IPS-NIHi7 (cell line): ENCODE data around the gene ITGB3.
"Not testable (repeated sequence)": the region's sequence is repeated elsewhere in the genome, so short reads cannot be mapped to it uniquely, and the experiment has no call there.

Source experiments
- DNase-seq: peaks from one replicate; pipeline ENCODE4 v3.0.0; 2012; ENCODE audit warnings: mixed read lengths; ENCODE audit errors: extremely low spot score

ITGB3 gene

GRCh38 chr17:47253541-47254402 is at the start of gene ITGB3:
TSS of gene ITGB3 (plus strand) at chr17:47253827. CDS start at chr17:47253862, 35 bp downstream.
- peak; percentile 80 for DNase-seq

- DNase-seq, result no peak
Observed at GRCh38 chr17:47203984-47204721, 49.5 kb upstream of the ITGB3 start.

DNA sequence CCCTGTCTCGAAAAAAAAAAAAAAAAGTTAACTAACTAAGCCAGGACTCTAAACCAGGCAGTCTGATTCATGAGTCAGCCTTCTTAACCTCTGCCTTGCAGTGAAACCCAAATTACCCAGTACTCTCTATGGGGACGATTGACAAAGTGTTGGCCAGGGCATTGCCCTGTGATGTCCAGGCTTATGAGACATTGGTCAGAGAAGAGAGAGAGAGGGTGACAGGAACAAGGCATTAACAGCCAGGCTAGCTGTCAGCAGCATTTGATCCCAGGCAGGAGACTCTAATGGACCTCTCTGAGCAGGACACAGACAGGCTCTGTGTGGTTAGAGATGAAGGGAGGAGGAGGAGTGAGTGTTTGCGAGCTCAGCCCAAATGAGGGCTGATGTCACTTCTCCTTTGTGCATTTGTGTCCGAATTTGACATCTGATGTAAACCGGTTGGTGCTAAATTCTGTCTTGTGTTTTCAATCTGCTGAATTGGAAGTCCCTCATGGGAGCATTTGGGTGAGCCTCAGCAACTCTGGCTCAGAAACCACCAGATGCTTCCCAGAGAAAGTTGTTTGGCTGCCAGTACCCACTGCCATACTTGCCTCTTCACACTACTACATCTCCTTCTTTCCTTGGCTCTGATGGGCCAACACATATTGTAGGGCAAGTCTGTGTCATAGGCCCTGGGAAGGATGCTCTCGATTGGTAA is 48.8 kb upstream of the ITGB3 start:
- DNase-seq, result no peak

- peak; percentile 38 for DNase-seq
Observed at GRCh38 chr17:47205419-47205963, 48.1 kb upstream of the ITGB3 start.

- DNase-seq, result no peak
Observed at GRCh38 chr17:47207143-47208067, 46.2 kb upstream of the ITGB3 start.

DNA sequence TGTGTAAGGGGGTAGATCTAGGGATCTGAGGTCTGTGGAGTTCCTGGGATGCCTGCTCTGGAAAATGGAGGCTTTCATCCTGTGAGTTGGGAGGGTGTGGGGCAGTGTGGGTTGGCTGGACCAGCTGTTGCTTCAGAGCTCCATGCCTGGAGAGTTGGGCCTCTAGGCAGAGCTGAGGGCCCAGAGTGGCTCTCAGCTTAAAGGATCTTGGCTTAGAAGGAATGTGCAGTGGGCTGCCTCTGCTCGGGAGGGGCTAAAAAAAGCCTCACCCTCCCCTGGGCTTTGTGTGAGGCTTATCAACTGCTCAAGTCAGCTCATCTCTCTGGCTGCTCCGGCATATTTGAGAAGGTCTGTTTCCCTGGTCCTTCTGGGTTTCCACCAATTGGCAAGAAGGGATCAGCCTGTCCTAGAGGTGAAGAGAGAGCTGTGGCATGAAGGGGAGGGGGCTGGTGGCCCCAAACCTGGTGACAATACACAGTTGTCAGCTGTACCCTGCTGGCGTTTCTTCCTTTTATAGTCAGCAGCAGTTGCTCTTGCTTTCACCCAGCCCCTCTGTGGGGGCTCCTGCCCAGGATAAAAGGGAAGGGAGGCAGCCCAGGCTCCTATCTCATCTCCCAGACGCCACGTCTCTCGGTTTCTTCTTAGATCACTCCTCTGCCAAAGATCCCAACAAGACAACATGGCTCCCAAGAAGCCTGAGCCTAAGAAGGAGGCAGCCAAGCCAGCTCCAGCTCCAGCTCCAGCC is 44.7 kb upstream of the ITGB3 start, which contains the start of gene MYL4:
Gene MYL4 (plus strand): TSS at position 605 of the 745 bp plus-strand sequence. CDS start 75 bp downstream, at position 680.
- DNase-seq, result no peak

GRCh38 chr17:47209499-47209898 is 44.1 kb upstream of the ITGB3 start:
- DNase-seq, result no peak

DNA sequence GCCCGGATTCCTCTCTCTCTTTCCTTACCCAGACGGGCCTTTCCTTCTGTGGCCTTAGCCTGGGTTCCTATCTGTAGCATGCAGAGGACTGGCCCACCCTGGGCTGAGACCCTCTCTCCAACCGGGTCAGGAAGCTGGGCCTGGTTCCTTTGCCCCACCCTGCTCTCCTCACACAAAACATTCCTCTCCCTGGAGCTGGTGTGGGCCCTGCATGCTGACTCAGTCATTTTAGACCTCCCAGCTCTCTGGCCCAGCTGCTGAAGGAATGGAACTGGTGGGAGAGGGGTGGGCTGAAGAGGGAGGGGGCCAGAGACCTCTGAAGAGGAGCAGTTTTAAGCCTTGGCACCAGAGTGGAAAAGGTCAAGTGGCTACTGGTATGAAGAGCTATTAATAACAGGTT is 43.5 kb upstream of the ITGB3 start:
- no peak for DNase-seq

- no peak for DNase-seq
Observed at GRCh38 chr17:47210779-47211178, 42.8 kb upstream of the ITGB3 start.

- DNase-seq, result no peak
Observed at GRCh38 chr17:47212458-47212857, 41.2 kb upstream of the ITGB3 start.

DNA sequence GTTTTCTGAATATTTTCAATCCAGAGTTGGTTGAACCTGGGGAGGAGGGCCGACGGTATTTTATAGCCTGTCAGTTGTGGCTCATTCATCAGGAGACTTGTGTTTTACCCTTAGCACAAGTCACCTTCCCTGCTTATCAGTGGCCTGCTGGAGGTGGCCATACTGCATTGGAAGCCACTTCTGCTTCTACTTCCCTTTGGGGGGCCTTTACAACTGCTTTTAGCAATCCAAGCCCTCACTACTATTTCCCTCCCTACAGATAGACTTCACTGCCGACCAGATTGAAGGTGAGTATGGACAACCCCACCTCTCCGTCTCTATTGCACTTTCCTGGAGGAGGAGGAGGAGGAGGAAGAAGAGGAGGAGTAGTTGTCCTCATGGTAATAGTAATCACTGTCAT is 40.1 kb upstream of the ITGB3 start:
- DNase-seq, result no peak

GRCh38 chr17:47214931-47215330 is 38.7 kb upstream of the ITGB3 start:
- no peak for DNase-seq

DNA sequence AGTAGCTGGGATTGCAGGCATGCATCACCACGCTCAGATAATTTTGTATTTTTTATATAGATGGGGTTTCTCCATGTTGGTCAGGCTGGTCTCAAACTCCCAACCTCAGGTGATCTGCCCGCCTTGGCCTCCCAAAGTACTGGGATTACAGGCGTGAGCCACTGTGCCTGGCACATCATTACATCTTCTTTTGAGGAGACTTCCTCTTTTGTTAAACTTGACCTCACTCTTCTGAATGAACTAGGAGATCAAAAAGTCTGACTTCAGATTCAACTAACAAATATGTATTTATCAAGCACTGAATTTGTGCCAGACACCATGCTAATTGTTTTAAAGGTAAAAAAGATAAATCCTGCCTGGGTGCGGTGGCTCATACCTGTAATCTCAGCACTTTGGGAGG is 36.8 kb upstream of the ITGB3 start:
- DNase-seq, result not testable (repeated sequence)

DNA sequence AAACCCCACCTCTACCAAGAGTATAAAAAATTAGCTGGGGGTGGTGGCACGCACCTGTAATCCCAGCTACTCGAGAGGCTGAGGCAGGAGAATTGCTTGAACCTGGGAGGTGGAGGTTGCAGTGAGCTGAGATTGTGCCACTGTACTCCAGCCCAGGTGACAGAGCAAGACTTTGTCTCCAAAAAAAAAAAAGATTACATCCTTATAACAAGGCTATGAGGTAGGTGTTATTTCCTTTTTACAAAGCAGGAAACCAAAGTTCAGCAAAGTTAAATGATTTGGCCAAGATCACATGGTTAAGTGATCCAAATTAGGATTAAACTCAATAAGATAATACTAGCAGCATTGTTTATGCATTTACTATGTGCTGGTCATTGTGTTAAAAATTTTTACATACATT is 36.3 kb upstream of the ITGB3 start:
- not testable (repeated sequence) for DNase-seq

- no peak for DNase-seq
Observed at GRCh38 chr17:47218896-47219430, 34.7 kb upstream of the ITGB3 start.

DNA sequence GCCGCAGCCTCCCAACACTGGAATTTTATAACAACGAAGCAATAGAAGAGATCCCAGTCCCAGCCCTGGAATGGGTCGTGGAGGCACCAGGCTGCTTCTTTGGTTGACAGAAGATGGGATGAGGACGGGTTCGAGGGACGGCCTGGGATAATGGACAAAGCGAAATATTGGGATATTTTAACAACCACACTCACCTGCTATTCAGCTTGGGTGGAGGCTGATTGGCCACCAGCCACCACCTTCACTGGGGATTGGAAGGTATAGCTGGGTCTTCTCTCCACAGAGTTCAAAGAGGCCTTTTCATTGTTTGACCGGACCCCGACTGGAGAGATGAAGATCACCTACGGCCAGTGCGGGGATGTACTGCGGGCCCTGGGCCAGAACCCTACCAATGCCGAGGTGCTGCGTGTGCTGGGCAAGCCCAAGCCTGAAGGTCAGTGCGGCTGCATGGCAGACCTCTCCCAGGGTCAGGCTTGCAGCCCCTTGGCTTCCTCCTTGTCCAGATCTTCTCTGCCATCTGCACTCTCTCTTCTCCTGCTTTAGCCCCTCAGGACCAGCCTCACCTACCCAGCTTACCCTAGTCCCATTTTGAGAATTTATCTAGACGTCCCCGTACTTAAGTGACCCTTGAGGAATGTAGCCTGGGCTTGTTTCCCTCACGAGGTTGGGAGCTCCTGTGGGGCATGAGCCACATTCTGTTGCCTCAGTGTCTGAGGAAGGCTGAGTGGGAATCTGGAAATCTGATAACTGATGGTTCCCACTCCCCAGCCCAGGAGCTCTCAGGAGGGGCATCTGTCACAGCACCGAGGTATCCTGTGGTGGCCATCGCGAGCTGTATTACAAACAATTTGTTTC is 33.8 kb upstream of the ITGB3 start:
- no peak for DNase-seq

GRCh38 chr17:47220531-47220999 is 33.1 kb upstream of the ITGB3 start:
- DNase-seq, result no peak

DNA sequence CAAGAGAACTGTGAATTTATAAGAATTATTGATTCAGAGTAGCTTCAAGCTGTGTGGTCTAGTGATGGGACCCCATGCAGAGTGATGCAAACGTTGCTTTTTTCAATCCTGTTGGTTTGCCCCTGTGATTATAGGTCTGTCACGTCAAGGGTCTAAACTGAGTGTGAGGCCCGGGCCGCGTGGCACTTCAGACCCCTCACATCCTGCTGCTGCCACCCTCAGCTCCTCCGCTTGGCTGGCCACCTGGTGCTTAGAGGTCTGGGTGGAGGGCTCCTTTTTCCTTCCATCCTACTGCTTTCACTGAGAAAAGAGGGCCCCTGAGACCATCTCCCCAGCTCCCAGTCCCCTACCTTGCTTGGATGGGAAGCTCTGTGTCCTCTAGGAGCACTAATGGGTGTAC is 32.5 kb upstream of the ITGB3 start:
- DNase-seq, result no peak

GRCh38 chr17:47222047-47222446 is 31.6 kb upstream of the ITGB3 start:
- DNase-seq, result no peak
